Stimulated activated CD4-positive, alpha-beta T cell treated with anti-CD3 and anti-CD28 coated beads, Interleukin-1b, Interleukin-23, amount 100 ng/mL, for 4 hours (primary cell): Measurements from ENCODE around the gene SP100.
"Not testable (repeated sequence)": the region's sequence is repeated elsewhere in the genome, so short reads cannot be mapped to it uniquely, and the experiment has no call there.

Source experiments
- DNase-seq, 2 donors: peaks; one replicate each; pipeline ENCODE4 v3.0.0-alpha.2; 2020; ENCODE audit warnings: low read depth in 2 of 2

SP100 gene

DNA sequence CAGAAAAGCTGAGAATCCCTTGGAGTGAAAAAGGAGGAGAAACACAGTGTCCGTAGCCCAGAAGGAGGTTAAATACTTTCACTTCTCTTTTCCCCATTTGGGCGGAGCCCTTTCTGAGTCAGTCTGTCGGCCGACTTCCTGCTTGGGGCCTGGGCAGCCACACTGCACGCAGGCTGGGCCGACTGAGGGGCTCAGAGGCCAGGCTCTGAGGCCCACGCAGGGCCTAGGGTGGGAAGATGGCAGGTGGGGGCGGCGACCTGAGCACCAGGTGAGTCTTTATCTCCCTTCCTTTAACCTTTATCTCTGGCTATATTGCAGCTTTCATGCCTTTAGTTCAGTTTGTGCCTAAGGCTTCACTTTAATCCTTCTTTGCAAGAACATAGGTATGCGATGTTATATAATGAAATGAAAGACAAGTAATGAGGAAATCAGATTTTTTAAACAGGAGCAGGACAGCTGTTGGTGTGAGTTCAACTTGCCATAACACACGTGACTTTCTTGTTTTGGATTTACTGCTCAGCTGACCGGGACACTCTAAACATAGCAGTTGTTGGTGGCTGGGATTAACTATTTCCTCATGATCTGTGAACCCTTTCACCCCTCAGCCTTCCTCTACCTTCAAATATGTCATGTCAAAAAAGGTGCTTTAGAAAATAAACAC is at the start of gene SP100:
SP100 (plus strand) TSS at position 141 of the 661 bp plus-strand sequence; CDS start at position 237, 96 bp downstream.
- DNase-seq, result peak; percentile 58 to 62

DNA sequence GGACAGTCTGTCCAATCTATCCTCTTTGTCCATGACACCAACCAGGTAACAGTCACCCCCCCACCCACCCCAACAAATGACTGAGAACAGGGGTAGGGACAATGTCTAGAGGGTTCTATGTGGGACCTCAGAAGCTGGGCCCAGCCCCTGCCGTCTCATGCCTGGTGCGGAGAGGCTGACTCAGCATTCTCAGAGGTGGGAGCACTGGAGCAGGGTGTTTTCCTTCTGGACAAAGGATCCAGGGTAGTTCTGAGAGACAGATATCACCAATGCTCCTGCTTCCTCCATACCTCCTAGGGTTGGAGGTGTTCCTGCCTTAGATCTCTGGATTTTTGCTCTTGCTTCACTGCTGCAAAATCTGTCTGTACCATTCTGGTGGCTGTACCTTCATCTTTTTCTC is 33.9 kb upstream of the SP100 start:
- no peak for DNase-seq

DNA sequence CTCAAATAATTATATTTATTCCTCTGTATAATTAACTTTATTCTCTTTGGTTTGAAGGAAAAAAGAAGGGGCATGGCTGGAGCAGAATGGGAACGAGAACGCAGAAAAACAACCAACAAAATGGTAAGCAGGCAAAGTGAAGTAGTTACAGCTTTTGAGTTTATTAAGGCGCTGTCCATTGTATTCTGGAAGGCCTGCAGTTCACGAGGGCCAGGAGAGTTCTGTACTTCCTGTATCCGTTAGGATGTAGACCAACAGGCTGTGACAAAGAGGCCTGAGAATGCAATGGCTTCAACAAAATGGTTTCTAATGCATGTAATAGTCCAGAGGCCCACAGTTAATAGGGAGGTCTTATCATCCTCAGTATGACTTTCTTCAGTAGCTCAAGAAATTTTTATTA is 32.5 kb upstream of the SP100 start:
- no peak for DNase-seq

DNA sequence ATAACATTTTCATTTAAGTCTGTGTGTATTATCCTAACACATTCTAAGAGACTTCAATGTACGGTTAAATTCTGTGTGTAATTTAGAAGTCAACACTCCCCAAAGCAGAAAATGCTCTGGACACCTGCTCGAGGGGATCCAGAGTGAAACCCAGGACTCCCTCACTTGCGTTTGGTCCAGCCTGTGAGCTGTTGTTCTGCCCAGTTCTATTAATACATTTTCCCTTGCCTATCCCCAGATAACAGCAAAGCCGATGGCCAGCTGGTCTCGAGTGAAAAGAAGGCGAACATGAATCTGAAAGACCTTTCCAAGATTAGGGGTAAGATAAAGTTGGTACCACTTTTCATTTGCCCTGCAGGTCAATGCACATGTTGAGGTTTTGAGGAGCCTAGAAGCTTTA is 31.0 kb upstream of the SP100 start:
- no peak for DNase-seq

DNA sequence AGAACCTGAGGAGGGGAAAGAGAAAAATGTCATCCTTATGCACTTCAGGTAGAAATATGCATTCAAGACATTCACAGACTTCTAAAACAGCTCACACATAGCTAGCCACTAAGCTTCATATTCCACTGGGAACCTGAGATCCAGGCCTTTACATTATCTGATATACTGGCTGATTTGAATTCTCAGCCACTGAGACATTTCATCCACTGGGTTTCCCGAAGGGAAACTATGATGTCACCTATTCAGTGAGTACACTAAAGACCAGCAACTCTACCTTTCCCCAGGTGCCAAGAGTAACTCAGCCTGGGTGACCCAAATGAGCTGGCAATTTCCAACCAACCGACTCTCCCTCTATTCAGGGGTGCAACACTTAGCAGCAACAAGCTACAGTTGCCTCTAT is 21.7 kb upstream of the SP100 start:
- no peak for DNase-seq

DNA sequence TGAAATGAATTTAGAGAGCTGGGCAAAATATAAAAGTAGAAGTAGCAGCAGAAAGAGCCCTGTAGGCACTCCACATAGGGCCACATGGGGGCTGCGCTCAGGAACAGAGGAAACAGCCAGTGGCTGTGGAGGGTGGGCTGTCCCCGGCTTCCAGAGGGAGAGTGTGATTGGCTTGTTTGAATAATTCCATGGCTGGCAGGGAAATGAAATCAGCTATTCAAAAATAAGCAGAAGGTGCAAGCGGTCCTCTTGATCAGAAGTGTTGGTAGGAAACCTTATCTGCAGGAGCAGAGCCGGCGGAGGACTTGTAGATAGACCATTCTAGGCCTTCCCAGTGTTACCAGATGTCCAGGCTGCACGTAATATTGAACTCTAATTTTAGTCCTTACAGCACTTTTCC is 17.3 kb upstream of the SP100 start:
- DNase-seq, result not testable (repeated sequence)

DNA sequence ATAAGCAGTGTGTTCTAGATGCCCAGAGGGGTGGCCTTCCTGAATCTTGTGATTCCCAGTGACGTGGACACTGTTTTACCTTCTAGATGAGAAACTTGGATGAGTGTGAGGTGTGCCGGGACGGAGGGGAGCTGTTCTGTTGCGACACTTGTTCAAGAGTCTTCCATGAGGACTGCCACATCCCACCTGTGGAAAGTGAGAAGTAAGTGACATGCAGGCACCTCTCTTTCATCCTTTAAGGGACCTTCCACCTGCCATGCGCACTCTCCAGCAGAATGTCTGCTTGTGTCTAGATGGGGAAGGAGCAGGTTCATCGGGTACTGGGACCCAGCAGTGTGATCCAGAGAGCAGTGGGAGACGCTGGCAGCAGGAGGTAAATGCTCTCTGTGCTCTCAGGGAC is 16.0 kb upstream of the SP100 start:
- no peak for DNase-seq

DNA sequence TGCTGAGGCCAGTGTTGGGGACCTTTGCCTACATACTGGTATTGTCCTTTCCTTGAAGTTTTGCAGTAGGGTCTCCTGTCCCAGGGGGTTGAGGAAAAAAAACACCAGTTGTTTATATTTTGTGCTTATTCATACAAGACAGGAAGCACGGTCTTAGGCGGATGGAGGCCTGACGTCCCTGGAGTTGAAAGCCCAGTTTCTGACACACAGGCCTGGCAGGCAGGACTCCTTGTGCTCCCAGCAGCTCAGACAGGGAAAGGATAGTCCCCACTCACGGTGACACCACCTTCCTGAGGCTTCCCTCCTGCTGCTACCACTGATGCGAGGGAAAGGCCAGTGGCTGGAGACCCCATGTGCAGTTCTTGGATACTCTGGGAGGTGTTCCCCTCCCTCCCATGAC is 15.5 kb upstream of the SP100 start:
- no peak for DNase-seq

DNA sequence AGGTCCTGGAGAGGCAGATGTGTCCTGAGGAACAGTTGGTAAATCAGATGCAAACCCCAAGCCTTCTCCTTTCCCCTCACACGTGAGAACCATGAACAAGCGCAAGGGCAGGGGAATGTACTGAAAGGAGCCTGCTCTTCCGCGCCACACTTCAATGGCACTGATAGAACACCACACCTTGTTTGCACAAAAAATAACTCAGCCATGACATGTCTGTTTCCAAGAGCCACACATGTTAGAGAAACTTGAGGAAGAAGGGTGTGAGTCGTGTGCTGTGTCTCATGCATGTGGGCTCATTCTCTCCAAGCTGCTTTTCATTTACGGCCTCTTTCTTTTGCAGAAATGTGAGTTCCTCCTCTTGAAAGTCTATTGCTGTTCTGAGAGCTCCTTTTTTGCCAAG is 15.0 kb upstream of the SP100 start:
- not testable (repeated sequence) for DNase-seq

DNA sequence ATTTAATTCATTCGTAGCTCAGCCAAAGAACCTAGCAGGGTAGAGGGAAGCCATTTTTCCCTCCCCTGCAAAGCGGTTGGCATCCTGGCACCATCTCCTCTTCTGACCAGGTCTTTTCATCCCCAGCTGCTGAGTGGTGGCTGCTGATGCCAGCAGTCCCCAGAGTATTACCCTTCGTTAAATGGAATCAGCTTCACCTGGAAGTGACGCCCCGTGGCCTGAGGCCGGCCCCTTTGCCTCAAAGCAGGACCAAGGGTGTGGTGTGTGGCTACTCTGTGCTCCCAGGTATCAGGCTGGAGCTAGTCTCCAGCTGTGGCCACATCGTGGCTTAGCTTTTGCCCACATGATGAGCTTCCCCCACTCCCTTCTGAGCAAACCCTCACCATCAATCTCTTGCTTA is 12.3 kb upstream of the SP100 start:
- no peak for DNase-seq

DNA sequence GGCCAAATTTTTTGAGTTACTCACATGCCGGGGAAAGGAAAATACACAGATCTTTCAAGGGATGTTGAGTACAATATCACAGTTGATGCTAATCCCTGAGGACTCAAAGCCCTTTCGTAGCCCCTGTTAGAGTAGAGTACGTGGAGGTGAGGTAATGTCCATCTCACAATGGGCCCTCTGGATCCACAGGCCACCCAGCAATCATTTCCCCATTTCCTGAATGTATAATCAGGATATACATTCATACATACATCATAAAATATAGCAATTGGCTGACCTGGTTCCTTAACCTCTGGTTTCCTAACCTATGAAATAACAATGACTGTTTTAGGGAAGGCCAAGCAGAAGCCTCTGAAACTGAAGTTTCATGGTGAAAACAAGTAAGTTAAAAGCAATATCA is 10.2 kb upstream of the SP100 start:
- no peak for DNase-seq

DNA sequence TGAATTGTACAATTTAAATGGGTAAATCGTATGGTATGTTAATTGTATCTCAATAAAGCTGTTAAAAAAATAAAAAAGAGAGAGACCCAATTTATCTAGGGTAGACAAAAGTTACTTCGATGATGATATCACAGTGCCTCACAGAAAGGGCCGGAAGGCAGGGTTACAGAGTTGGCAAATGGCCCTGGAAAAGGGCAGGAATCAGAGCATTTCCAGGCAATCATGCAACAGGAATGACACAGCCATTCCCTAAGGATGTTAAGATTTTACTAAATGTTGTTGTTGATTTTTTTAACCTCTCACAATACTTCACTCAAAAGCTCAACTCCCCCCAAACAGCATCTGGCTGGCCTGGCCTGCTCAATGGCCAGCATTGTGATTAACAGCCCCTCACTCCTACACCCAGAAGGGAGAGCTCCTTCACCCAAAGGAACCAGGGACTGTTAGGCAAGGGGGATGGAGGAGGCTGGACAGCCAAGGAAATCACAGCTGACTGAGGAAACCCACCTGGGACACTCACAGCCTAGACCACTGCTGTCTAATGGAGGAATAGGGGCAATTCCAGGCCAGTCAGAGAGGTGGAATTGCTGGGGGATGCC is 7.7 kb upstream of the SP100 start:
- no peak for DNase-seq

DNA sequence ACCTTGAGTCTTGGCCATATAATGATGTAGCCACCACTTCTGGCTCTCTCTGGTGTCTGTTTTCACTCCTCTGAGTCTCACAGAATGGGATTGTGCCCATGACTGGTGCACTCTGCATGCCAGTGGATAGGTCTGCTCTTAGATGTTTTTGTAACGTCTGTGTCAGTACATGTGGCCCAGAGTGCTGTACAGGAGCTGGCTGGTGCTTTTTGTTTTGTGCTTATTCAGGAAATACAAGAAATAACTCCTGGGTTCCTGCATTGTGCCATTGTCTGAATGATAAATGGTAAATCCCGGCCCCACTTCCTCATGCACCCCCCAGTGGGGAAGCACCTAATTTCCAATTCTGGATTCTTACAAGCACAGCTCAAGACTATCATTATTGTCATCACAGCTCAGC is 6.7 kb upstream of the SP100 start:
- not testable (repeated sequence) for DNase-seq

DNA sequence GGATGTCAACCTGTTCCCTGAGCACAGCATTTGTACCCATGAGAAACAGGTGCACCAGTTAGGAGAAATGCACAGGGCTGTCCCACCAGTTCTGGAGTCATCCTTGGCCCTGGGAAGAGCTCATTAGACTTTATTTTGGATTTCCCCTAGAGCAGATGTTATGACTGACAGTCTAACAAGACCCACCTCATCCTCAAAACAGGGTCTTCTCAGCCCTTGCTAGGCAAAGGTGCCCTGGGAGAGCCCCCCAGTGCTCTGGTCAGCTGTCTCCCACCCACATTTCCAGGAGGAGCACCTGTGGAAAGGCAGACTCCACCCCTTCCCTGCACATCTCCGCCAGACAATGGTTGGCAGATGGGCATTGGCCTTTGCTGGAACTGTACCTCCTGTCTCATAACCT is 5.7 kb upstream of the SP100 start:
- no peak for DNase-seq

DNA sequence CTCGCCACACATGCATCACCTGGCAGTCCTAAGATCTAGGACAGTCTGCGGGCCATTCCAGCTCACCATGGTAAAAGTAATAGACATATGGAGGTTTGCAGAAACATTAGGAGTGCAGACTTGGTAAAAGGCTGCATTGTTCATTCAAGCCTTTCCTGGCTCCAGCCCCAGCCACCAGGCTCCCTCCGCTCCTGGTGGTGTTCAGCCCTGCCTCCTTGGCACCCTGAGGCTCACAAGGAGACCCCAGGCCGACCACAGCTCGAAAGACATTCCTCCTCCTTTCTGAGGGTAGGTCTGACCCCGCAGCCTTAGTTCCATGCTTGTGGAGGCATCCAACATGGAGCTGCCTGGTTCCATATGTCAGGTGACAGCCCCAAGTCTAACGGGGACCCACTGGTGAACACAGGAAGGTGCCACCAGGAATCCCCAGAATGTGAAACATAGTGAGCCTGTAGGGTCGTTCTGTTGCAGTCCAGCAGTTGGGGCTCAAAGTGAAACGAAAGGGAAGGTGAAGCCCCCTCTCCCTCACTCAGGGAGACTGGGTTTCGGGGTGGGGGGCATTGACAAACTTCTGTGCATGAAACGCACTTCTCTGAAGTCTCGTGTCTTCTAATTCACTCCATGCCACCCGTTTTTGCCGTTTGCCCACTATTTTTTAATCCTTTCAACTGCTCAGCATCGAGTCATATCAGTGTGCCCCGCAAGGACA is 5.0 kb upstream of the SP100 start:
- no peak for DNase-seq

DNA sequence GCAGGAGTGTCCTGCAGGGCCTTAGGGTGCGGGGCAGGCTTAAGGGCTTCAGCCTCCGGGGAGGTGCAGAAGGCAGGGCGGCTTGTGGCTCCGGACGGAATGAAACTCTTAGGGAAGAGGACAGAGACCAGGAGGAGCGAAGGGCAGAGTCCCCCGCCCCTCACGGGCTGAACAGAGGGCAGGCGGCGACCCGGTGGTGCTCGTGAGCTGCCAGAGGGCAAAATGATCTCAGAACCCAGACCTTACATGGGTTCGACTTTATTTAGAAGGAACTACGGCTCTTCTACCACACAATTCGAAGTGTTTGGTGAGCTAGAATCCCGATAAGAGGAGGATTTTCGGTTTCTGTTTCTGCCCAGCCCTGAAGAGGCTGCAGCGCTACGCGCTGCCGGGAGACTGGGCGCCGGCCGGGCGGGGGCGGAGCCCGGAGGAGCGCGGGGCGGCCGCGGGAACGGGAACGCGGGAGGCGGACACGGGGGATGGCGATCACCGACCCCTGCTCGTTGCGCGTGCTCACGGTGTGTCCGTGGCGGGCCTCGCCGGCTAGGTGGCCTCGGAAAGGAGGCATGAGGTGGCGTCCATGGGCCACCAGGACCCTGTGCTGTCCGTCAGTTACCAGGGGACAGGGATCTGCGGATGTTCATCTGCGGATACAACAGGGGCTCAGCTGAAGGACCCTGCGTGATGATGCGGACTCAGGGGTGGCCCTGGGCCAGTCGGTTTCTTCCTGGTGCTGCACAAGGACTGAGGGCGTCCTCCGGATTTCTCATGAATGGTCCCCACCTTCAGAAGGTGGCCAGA is 4.2 kb upstream of the SP100 start:
- DNase-seq, result peak; percentile 44 to 48

DNA sequence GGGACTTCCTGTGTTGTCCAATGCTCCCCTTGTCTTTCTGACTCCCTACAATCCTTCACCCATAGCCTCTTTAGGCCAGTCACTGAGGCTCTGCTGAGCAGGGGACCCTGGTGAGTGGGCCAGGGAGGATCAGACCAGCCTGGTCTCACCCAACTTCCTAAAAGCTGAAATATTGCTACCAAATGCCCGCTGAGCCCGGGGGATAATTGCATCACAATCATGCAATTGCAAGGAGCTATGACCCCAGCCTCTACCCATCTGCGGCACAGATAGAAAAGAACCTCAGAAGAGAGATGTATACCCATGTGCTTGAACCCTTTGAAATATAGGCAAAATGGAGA is 3.7 kb upstream of the SP100 start:
- DNase-seq, result no peak

DNA sequence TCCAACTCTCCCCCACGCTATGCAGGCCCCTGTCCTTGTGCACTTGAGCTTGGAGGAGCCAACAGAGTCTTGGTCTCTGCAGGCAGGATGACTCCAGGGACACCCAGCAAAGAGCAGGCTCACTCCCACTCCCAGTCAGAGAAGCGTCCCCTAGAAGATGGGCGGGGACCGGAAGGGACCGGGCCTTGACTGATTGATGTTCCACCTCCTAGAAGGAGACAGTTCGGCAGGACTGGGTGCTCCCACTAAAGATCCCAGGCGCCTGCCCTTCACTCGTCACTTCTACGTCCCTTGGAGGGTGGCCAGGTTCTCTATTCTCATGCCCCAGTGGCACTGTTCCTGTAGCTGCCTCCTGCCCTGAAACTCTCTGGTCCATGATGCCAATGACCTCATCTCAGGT is 3.2 kb upstream of the SP100 start:
- DNase-seq, result no peak

DNA sequence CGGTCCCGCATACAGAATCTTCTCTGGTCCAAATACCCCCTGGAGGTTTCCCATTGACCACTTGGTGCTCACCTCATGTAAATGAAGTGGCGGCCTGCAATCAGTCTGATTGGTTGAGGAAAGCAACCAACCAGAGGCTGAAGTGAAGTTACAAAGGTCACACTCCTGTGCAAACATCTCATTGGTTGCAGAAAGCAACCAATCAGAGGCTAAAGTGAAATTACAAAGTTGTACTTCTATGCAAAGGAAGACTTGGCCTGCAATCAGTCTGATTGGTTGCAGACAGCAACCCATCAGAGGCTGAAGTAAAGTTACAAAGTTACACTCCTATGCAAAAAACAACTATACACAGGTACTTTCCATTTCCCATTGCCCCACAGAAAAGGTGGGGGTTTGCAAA is 2.5 kb upstream of the SP100 start:
- DNase-seq, result no peak

DNA sequence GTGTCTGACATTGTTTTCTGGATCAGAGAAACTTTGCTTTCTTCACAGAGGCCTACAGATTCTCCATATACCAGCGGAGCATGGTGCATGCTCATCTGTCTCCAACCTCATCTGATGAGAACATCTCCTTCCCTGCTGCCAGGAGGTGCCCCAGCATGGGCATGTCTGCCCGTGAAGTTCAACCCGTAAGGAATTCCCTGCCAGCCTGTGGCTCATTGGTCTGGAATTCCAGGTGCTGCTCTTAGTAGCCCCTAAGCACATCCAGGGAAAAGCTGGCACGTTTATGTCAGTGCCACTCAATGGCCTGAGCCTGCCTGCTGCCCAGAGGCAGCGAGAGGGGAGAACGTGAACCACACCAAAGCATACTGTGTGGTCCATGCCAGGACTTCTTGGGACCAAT is 1.7 kb upstream of the SP100 start:
- DNase-seq, result no peak

DNA sequence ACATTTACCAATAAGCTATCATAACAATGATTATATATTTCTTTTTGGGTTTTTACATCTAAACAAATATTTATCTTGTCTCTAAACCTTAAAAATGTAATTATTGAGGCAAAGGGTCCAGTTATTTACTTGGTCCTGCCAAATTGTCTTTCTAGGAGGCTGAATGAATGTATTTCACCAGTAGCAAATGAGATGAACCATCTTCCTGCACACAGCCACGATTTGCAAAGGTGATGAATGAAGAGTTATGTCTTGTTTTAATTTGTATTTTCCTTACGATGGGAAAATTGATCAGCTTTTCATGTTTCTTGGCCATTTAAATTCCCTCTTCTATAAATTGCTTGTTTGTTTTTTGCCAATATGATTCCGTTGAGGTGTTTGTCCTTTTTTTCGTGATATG is 1.4 kb downstream of the SP100 start:
- no peak for DNase-seq

DNA sequence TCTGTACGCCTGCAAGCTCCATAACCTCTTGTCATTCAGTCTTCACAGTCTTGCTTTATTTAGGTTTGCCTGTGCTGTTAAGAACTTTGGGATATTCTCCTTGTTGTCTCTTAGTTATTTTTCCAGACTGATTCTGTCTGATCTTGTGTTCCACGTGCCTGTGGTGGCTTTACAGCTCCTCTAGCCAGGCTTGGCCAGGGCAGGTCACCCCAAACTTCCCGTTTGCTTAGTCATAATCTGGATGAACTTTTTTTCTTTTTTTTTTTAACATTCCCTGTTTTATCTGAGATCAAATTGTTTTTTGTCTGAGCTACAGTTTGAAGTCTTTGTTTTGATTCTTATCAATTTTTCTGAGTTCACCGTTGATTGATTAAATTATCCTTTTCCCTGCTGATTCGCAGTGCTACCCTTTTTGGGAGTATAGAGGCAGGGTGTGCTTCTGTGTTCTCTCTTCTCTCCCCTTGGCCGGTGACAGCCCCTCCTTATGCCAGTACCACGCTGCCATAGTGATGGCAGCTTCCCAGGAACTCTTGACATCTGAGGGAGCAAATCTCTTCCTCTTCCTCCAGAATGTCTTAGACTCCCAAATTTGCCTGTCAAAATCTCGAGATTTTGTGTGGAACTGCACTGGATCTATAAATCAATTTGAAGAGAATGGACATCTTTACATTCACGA is 2.5 kb downstream of the SP100 start:
- no peak for DNase-seq
